H1 (cell line): ENCODE results near the gene B3GALT5. TPM values are rescaled to one million over a fixed set of nuclear protein-coding genes. Genes with fewer than 3 reads are reported as not detected.
A peak's percentile ranks its signal among the peaks of the same experiment; 100 is the strongest.

Source experiments
- CTCF ChIA-PET: fragments of 300-600 bp; sonication (Branson Sonifier 250); formaldehyde crosslinking; loops from one replicate; lab custom pipeline; 2021; ENCODE audit not compliant: partially characterized antibody; lab: Charles Lee
- POLR2A ChIA-PET: fragments of 300-600 bp; sonication (Branson Sonifier 250); formaldehyde crosslinking; loops from one replicate; lab custom pipeline; 2021; ENCODE audit warnings: inconsistent platforms; ENCODE audit not compliant: partially characterized antibody; lab: Charles Lee
- DNase-seq, 2 experiments: peaks; one replicate each; pipeline versions ENCODE4 v3.0.0 to v3.0.0-alpha.2; 2010 to 2022; ENCODE audit warnings: low spot score in 2 of 2, low read depth in 1 of 2, mixed read lengths in 1 of 2
- FAIRE-seq: peaks from 2 replicates; lab custom pipeline; 2011; peaks lifted over from hg19 to GRCh38; lab: Jason Lieb, UNC
- H2AFZ ChIP-seq: 2 replicates; pipeline ENCODE4 v1.8.1; 2012; ENCODE audit warnings: low read length, inconsistent platforms
- H2AK5ac ChIP-seq: 2 replicates; pipeline ENCODE4 v1.6.1; 2013; ENCODE audit warnings: low read depth, low read length
- H2BK120ac ChIP-seq: replicated peaks from 2 replicates; pipeline ENCODE3; 2013; ENCODE audit warnings: low read depth, low read length, inconsistent platforms
- H2BK12ac ChIP-seq: 2 replicates; pipeline ENCODE4 v1.6.1; 2013; ENCODE audit warnings: low read depth, low read length
- H2BK15ac ChIP-seq: 2 replicates; pipeline ENCODE4 v1.6.1; 2013; ENCODE audit warnings: low read length
- H2BK20ac ChIP-seq: 2 replicates; pipeline ENCODE4 v1.6.1; 2013; ENCODE audit warnings: low read length
- H2BK5ac ChIP-seq: 2 replicates; pipeline ENCODE4 v1.6.1; 2013; ENCODE audit warnings: low read depth, low read length
- H3K14ac ChIP-seq: 2 replicates; pipeline ENCODE4 v1.6.1; 2013; ENCODE audit warnings: inconsistent platforms; ENCODE audit not compliant: insufficient read length
- H3K18ac ChIP-seq: 2 replicates; pipeline ENCODE4 v1.6.1; 2013; ENCODE audit warnings: low read length; ENCODE audit errors: extremely low read depth
- H3K23ac ChIP-seq: 2 replicates; pipeline ENCODE4 v1.6.1; 2013; ENCODE audit warnings: inconsistent platforms; ENCODE audit not compliant: insufficient read length
- H3K23me2 ChIP-seq: 2 replicates; pipeline ENCODE4 v1.6.1; 2013; ENCODE audit warnings: low read depth, low read length
- H3K27ac ChIP-seq: 2 replicates; pipeline ENCODE4 v1.6.1; 2011; ENCODE audit warnings: low read depth, low read length, inconsistent platforms
- H3K27me3 ChIP-seq, 4 experiments: replicated peaks in 1 of 4; 1 replicate in 1 of 4; 2 replicates in 3 of 4; pipeline versions ENCODE4 v1.6.1 to v1.8.1; 2011 to 2013; ENCODE audit warnings: low read length in 3 of 4, mild to moderate bottlenecking in 3 of 4, inconsistent platforms in 2 of 4, mixed read lengths in 2 of 4, moderate library complexity in 1 of 4; ENCODE audit not compliant: control insufficient read depth in 3 of 4, insufficient read depth in 3 of 4; ENCODE audit errors: extremely low read depth in 1 of 4
- H3K36me3 ChIP-seq, 4 experiments: 2 replicates each; pipeline versions ENCODE4 v1.6.1 to v1.8.1; 2011 to 2013; ENCODE audit warnings: mild to moderate bottlenecking in 4 of 4, low read length in 3 of 4, moderate library complexity in 2 of 4, control low read depth in 1 of 4, inconsistent platforms in 1 of 4; ENCODE audit not compliant: insufficient read depth in 4 of 4, control insufficient read depth in 2 of 4
- H3K4ac ChIP-seq: replicated peaks from 2 replicates; pipeline ENCODE3; 2013; ENCODE audit warnings: low read length, low read depth, mixed read lengths, inconsistent platforms; ENCODE audit not compliant: insufficient read length
- H3K4me1 ChIP-seq, 4 experiments: replicated peaks in 1 of 4; 1 replicate in 1 of 4; 2 replicates in 3 of 4; pipeline versions ENCODE4 v1.6.1 to v1.8.1; 2011 to 2013; ENCODE audit warnings: low read length in 3 of 4, inconsistent platforms in 2 of 4, mixed read lengths in 1 of 4; ENCODE audit not compliant: insufficient read depth in 4 of 4, control insufficient read depth in 3 of 4
- H3K4me2 ChIP-seq, 2 experiments: 2 replicates each; pipeline versions ENCODE4 v1.6.1 to v1.8.1; 2011 to 2013; ENCODE audit warnings: low read depth in 2 of 2, low read length in 2 of 2, control low read depth in 1 of 2, inconsistent platforms in 1 of 2, mild to moderate bottlenecking in 1 of 2; ENCODE audit not compliant: insufficient read depth in 1 of 2
- H3K4me3 ChIP-seq, 4 experiments: fragments of 200-600, 300-600 bp in 1 of 4; sonication (generic), shearing (Covaris generic), sonication (Bioruptor Twin) in 1 of 4; 2 replicates each; pipeline versions ENCODE4 v1.5.1 to v1.8.1; 2011 to 2016; ENCODE audit warnings: low read length in 4 of 4, low read depth in 3 of 4, control low read depth in 2 of 4, inconsistent platforms in 2 of 4, mild to moderate bottlenecking in 2 of 4, mixed read lengths in 1 of 4, moderate library complexity in 1 of 4; ENCODE audit not compliant: insufficient read depth in 2 of 4; ENCODE audit errors: extremely low read depth in 1 of 4
- H3K56ac ChIP-seq: replicated peaks from 2 replicates; pipeline ENCODE3; 2013; ENCODE audit warnings: low read depth, mild to moderate bottlenecking, mixed read lengths, low read length, inconsistent platforms; ENCODE audit not compliant: insufficient read length
- H3K79me1 ChIP-seq: 2 replicates; pipeline ENCODE4 v1.6.1; 2013; ENCODE audit warnings: low read depth, low read length, control low read depth
- H3K79me2 ChIP-seq, 2 experiments: 2 replicates each; pipeline versions ENCODE4 v1.6.1 to v1.8.1; 2012 to 2013; ENCODE audit warnings: low read length in 2 of 2, mild to moderate bottlenecking in 2 of 2, inconsistent platforms in 1 of 2; ENCODE audit not compliant: insufficient read depth in 2 of 2, control insufficient read depth in 1 of 2
- H3K9ac ChIP-seq, 4 experiments: replicated peaks in 1 of 4; 1 replicate in 1 of 4; 2 replicates in 3 of 4; pipeline versions ENCODE4 v1.6.1 to v1.8.1; 2011 to 2013; ENCODE audit warnings: low read depth in 3 of 4, low read length in 3 of 4, control low read depth in 2 of 4, mild to moderate bottlenecking in 2 of 4, moderate library complexity in 2 of 4, inconsistent platforms in 1 of 4; ENCODE audit errors: extremely low read depth in 1 of 4
- H3K9me3 ChIP-seq, 2 experiments: 2 replicates each; pipeline versions ENCODE4 v1.6.1 to v1.8.1; 2012 to 2013; ENCODE audit warnings: mild to moderate bottlenecking in 2 of 2, moderate library complexity in 2 of 2, control low read depth in 1 of 2, inconsistent platforms in 1 of 2, low read depth in 1 of 2, low read length in 1 of 2, mixed read lengths in 1 of 2; ENCODE audit not compliant: insufficient read depth in 2 of 2
- H4K20me1 ChIP-seq, 2 experiments: replicated peaks in 1 of 2; 2 replicates each; pipeline versions ENCODE3 to v1.8.1; 2011 to 2013; ENCODE audit warnings: inconsistent platforms in 2 of 2, low read length in 2 of 2, mild to moderate bottlenecking in 1 of 2; ENCODE audit not compliant: insufficient read depth in 2 of 2, control insufficient read depth in 1 of 2
- H4K5ac ChIP-seq: 2 replicates; pipeline ENCODE4 v1.6.1; 2013; ENCODE audit warnings: low read length, low read depth, mixed read lengths, inconsistent platforms; ENCODE audit not compliant: insufficient read length
- H4K8ac ChIP-seq: 2 replicates; pipeline ENCODE4 v1.8.0; 2013; ENCODE audit warnings: mild to moderate bottlenecking, moderate library complexity, low read length, inconsistent platforms; ENCODE audit not compliant: insufficient read depth; ENCODE audit errors: extremely low read depth
- H4K91ac ChIP-seq: replicated peaks from 2 replicates; pipeline ENCODE3; 2013; ENCODE audit warnings: low read length, mixed read lengths, inconsistent platforms; ENCODE audit not compliant: insufficient read length
- BACH1 ChIP-seq: IDR thresholded peaks from 2 replicates; pipeline ENCODE4 v1.6.1; 2012; ENCODE audit warnings: low read length, improper control_type of control experiment
- BRCA1 ChIP-seq: IDR thresholded peaks from 2 replicates; pipeline ENCODE4 v1.6.1; 2012; ENCODE audit warnings: low read depth, low read length, improper control_type of control experiment
- CBX8 ChIP-seq: fragments of 300-800, 300-1000 bp; sonication (generic); IDR thresholded peaks from 2 replicates; pipeline ENCODE4 v1.7.1; 2016; ENCODE audit warnings: low read depth, low read length, borderline replicate concordance
- FOSL1 ChIP-seq: IDR thresholded peaks from 2 replicates; pipeline ENCODE4 v1.6.1; 2011; ENCODE audit warnings: mild to moderate bottlenecking, low read depth, low read length, moderate library complexity; ENCODE audit not compliant: insufficient read depth
- GTF2F1 ChIP-seq: IDR thresholded peaks from 2 replicates; pipeline ENCODE4 v1.6.1; 2012; ENCODE audit warnings: low read depth, low read length, improper control_type of control experiment, borderline replicate concordance
- HDAC6 ChIP-seq: IDR thresholded peaks from one replicate; pipeline ENCODE4 v1.7.1; 2012; ENCODE audit warnings: low read depth, mild to moderate bottlenecking, inconsistent platforms, low read length, moderate library complexity
- RAD21 ChIP-seq, 2 experiments: IDR thresholded peaks in 1 of 2; conservative IDR thresholded peaks in 1 of 2; 2 replicates each; pipeline ENCODE4 v1.6.1; 2011; ENCODE audit warnings: low read depth in 2 of 2, low read length in 2 of 2, improper control_type of control experiment in 1 of 2, inconsistent platforms in 1 of 2, mild to moderate bottlenecking in 1 of 2, moderate library complexity in 1 of 2
- RFX5 ChIP-seq: IDR thresholded peaks from 2 replicates; pipeline ENCODE4 v1.6.1; 2011; ENCODE audit warnings: low read depth, low read length, improper control_type of control experiment, borderline replicate concordance
- RNF2 ChIP-seq: fragments of 200-900, 300-1000 bp; sonication (generic); IDR thresholded peaks from 2 replicates; pipeline ENCODE4 v1.7.1; 2016; ENCODE audit warnings: borderline replicate concordance, low read depth, mild to moderate bottlenecking, antibody characterized with exemption, low read length; ENCODE audit not compliant: poor library complexity, severe bottlenecking; ENCODE audit errors: missing control alignments
- TBP ChIP-seq: IDR thresholded peaks from 2 replicates; pipeline ENCODE4 v1.6.1; 2011; ENCODE audit warnings: low read depth, low read length, improper control_type of control experiment
- ZNF274 ChIP-seq: IDR thresholded peaks from 2 replicates; pipeline ENCODE4 v1.7.0; 2012; ENCODE audit warnings: low read length, borderline replicate concordance; ENCODE audit errors: extremely low read depth
- WGBS, 2 experiments: shearing (Covaris generic) in 1 of 2; methylation state at CpG; one replicate each; pipeline versions ENCODE4 v1.1.6 to v1.1.7; 2013 to 2015; ENCODE audit warnings: low lambda C conversion rate in 2 of 2, mixed read lengths in 2 of 2, inconsistent platforms in 1 of 2, low coverage in 1 of 2, missing lambda C conversion rate in 1 of 2; ENCODE audit not compliant: insufficient replicate concordance in 2 of 2, insufficient coverage in 1 of 2, insufficient read length in 1 of 2; ENCODE audit errors: extremely low coverage in 1 of 2, missing lambda C conversion rate in 1 of 2; 5-methylcytosine and 5-hydroxymethylcytosine counted together
- polyA plus RNA-seq, 7 experiments: library from polyadenylated mRNA; depleted of rRNA in 3 of 7; stranded (reverse) in 5 of 7; unstranded in 2 of 7; fragments of >200 nt in 5 of 7; fragments of 200-250 nt in 2 of 7; gene quantifications; 1 replicate in 5 of 7; 2 replicates in 1 of 7; 4 replicates in 1 of 7; pipeline versions ENCODE4 v1.2.1 to v1.2.3, GENCODE V29; 2011 to 2013; ENCODE audit warnings: missing spikeins in 2 of 7, mixed read lengths in 2 of 7
- total RNA-seq: library from RNA; stranded (reverse); fragmentation: NEBNext Ultra II Directional; extraction: Animal tissue kit (Norgen Biotek cat#: 25700); gene quantifications from 2 replicates; pipeline ENCODE4 v1.2.1, GENCODE V29; 2021

The B3GALT5 gene
- total and polyA plus RNA-seq, 2 of the 8 experiments (the other 6 are each of a cell fraction or from before 2014, with no cell fraction given) = 11.9 to 25.1 TPM

GRCh38 chr21:39599191-39599970 lies 13.4 kb upstream of the B3GALT5 start:
- H3K27me3 ChIP-seq = no peaks in the 10 kb centered on the region
- no peaks in the 10 kb centered on the region for H4K20me1 ChIP-seq
- no peaks in the 10 kb centered on the region for H3K79me1 ChIP-seq
- no peak overlapping the region for H2AK5ac ChIP-seq
- H4K5ac ChIP-seq = no peak overlapping the region
- H3K23me2 ChIP-seq = no peaks in the 10 kb centered on the region
- H2AFZ ChIP-seq = no peak overlapping the region
- H3K36me3 ChIP-seq = peaks cover 0 to 5% (median 1%) of the 10 kb centered on the region in 4 experiments; a peak in 3 of 8 replicates
- FAIRE-seq (no peak), DNase-seq (no peak)
- no peak overlapping the region for H2BK120ac ChIP-seq
- no peak overlapping the region for H3K4ac ChIP-seq
- no peak overlapping the region for H3K14ac ChIP-seq
- H2BK15ac ChIP-seq = peak overlapping the region; percentile 21; the same call in 1 of the 2 replicates
- H3K9me3 ChIP-seq = 0 out of 4 replicates have a peak, but pooled peaks cover 0 to 4% of the 10 kb centered on the region in 2 experiments
- H3K9ac ChIP-seq = no peak overlapping the region
- no peak overlapping the region for H3K4me2 ChIP-seq
- H4K8ac ChIP-seq = no peak overlapping the region
- WGBS, 2 experiments = 95% methylated on average over 5 of the region's 5 CpGs; no CpG with 5 or more reads in 1 of the 2 experiments
- H3K4me1 ChIP-seq = no peaks in the 10 kb centered on the region; a peak in 1 of 7 replicates
- H4K91ac ChIP-seq = no peak overlapping the region
- no peak overlapping the region for H3K4me3 ChIP-seq
- no peak overlapping the region for H2BK12ac ChIP-seq
- ChIA-PET POLR2A (interaction anchor here (1.0 to 2.2 kb wide), 2 partner anchors 10 to 13 kb away, joined by 3 to 15 read pairs; no protein-coding TSS in a partner anchor), CTCF (interaction anchor here (0.7 to 1.3 kb wide), 3 partner anchors 18 to 117 kb away, joined by 3 to 4 read pairs (median 4); no protein-coding TSS in a partner anchor)
- no peak overlapping the region for H2BK5ac ChIP-seq
- peak overlapping the region; percentile 39; the same call in 1 of the 2 replicates for H3K18ac ChIP-seq
- no peak overlapping the region for H3K27ac ChIP-seq
- no peaks in the 10 kb centered on the region for H3K79me2 ChIP-seq
- H2BK20ac ChIP-seq = no peak overlapping the region
- no peak overlapping the region for H3K56ac ChIP-seq
- H3K23ac ChIP-seq = no peak overlapping the region
- TF ChIP-seq CBX8 = no peak
- TF ChIP-seq ZNF274 = no peak
- TF ChIP-seq BRCA1 = no peak
- no peak for TF ChIP-seq RNF2
- TF ChIP-seq FOSL1 = no peak
- no peak for TF ChIP-seq TBP
- TF ChIP-seq GTF2F1 = no peak
- TF ChIP-seq RAD21 (IDR thresholded peaks at IDR 0.05 in 1 of 2, conservative IDR thresholded peaks at IDR 0.05 in 1 of 2; ENCODE audit: low read depth in 2 of 2, low read length in 2 of 2) = no peak
- TF ChIP-seq HDAC6 = no peak
- TF ChIP-seq RFX5 = no peak
- TF ChIP-seq BACH1 = no peak
